Aorta (tissue), 5 donors: ENCODE measurements around the gene RSPH3. TPM values are rescaled to one million over a fixed set of nuclear protein-coding genes. Genes with fewer than 3 reads are reported as not detected.
"Not testable (repeated sequence)": the region's sequence is repeated elsewhere in the genome, so short reads cannot be mapped to it uniquely, and the experiment has no call there.

Source experiments
- ATAC-seq: fragments of 200-7000 bp; cut with Tn5 transposase; one replicate; pipeline ENCODE4 v1.9.1; 2022; ENCODE audit warnings: moderate library complexity; ENCODE audit not compliant: low FRiP score
- DNase-seq, 2 donors: peaks; one replicate each; pipeline ENCODE4 v3.0.0-alpha.2; 2020
- H3K27ac ChIP-seq, 2 donors: one replicate each; pipeline ENCODE4 v1.5.1; 2013; ENCODE audit warnings: low read length in 2 of 2, mild to moderate bottlenecking in 2 of 2, moderate library complexity in 2 of 2, control low read depth in 1 of 2, inconsistent platforms in 1 of 2, low read depth in 1 of 2
- H3K27me3 ChIP-seq, 2 donors: one replicate each; pipeline ENCODE4 v1.6.1; 2013; ENCODE audit warnings: control low read depth in 1 of 2, low read length in 1 of 2, mild to moderate bottlenecking in 1 of 2, moderate library complexity in 1 of 2; ENCODE audit not compliant: insufficient read depth in 2 of 2, control insufficient read depth in 1 of 2
- H3K36me3 ChIP-seq, 2 donors: one replicate each; pipeline ENCODE4 v1.6.1; 2013; ENCODE audit warnings: control low read depth in 1 of 2, low read length in 1 of 2, mild to moderate bottlenecking in 1 of 2; ENCODE audit not compliant: insufficient read depth in 2 of 2, control insufficient read depth in 1 of 2
- H3K4me1 ChIP-seq, 2 donors: one replicate each; pipeline ENCODE4 v1.6.1; 2013; ENCODE audit warnings: low read length in 2 of 2, control low read depth in 1 of 2, mild to moderate bottlenecking in 1 of 2, moderate library complexity in 1 of 2; ENCODE audit not compliant: insufficient read depth in 2 of 2, control insufficient read depth in 1 of 2
- H3K4me3 ChIP-seq, 2 donors: one replicate each; pipeline ENCODE4 v1.5.1; 2013; ENCODE audit warnings: low read length in 2 of 2, control low read depth in 1 of 2, mild to moderate bottlenecking in 1 of 2
- H3K9me3 ChIP-seq: one replicate; pipeline ENCODE4 v1.6.1; 2013; ENCODE audit warnings: mild to moderate bottlenecking, low read length; ENCODE audit not compliant: control insufficient read depth
- WGBS, 2 donors: extraction: QIAGEN DNeasy Blood & Tissue Kit; methylation state at CpG; one replicate each; pipeline ENCODE4 v1.1.7; 2013; 5-methylcytosine and 5-hydroxymethylcytosine counted together
- intact Hi-C, 2 donors: fragments of 100-400 bp; cut with DNase I; formaldehyde crosslinking; loops; one replicate each; pipeline versions ENCODE4 v1.14.2 to v1.15.0; 2022
- polyA plus RNA-seq, 2 donors: library from polyadenylated mRNA; stranded (reverse); fragments of 200-250 nt; gene quantifications; one replicate each; pipeline ENCODE4 v1.2.3, GENCODE V29; 2013
- total RNA-seq, 2 donors: library from RNA; stranded (reverse); fragmentation: NEBNext Ultra II Directional; extraction: Animal tissue kit (Norgen Biotek cat#: 25700); gene quantifications; one replicate each; pipeline ENCODE4 v1.2.1, GENCODE V29; 2021
- donor health status: healthy with polysubstance abuse.
- donor health status: Bipolar disorder and iron deficiency.
- donor health status: DM: no; HTN: no; CAD: no.
- donor health status: DM: no; HTN: no; CAD: no.
- donor health status: DM: yes; HTN: yes; CAD: no.

The RSPH3 gene
- total and polyA plus RNA-seq, 4 donors = 2.7 to 8.1 (median 4.7) TPM

DNA sequence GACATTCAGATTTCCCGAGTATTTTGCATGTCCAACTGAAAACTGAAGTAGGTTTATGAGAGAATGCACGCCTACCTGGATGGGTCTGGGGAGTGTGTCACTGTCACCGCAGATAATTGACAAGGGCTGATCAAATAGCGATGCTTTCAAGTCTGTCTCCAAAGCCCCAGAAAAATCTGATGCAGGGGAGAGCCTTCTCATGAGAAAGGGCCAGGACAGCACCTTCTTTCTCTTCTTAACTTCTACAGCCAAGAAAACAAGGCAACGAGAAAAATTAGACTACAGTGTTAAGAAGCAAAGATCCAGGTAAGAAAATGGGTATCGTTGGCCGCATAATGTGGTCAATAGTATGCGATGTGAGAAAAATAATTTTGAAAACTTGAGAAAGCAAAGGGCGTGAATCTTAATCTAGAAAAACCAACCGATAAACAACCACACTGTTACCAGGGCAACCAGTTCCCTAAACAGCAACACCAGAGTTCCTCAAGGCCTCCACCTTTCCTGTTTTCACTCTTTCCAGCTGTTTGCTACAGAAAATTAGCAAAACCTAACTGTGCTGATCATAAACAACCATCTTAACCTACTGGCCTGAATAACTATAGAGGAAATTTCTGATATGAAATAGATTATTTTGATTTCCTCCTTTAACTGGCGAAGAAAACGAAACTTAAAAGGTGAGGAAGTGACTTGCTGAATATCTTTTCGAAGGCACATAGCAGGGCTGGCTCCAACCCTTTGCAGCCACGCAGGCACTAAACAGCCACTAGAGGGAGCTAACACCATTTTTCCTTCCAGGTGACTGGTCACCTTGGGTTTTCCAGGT is 42.2 kb upstream of the RSPH3 start:
- Histone ChIP-seq H3K27ac (no peak overlapping the region), H3K4me3 (no peak overlapping the region), H3K27me3 (no peaks in the 10 kb centered on the region), H3K4me1 (no peaks in the 10 kb centered on the region), H3K9me3 (no peaks in the 10 kb centered on the region), H3K36me3 (no peaks in the 10 kb centered on the region)
- ATAC-seq (peak; percentile 73), DNase-seq (no peak)
- 65% methylated on average over 14 of the region's 14 CpGs for WGBS, 2 donors
- intact Hi-C loops = loop anchor here in 1 of 2 donors (10.0 kb wide), 1 partner anchor 93 kb away; no protein-coding TSS in a partner anchor

DNA sequence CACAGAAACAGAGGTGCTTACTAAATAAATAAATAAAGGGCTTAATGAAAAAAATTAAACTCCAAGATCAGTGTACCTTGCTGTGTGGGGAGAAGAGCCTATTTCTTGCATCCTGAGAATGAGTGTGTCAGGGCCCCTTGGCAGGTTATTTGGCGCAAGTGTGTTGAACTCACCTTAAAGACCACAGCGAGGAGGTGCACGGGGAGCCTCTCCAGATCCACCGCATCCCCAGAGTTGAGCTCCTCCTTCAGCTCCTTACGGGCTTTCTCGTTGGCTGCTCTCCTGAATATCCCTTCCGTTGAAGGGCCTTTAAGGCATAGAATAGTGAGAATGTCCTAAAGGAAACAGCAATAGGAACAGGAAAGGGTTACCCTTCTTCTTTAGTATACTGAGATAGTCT is 41.2 kb upstream of the RSPH3 start:
- Histone ChIP-seq H3K36me3 (no peaks in the 10 kb centered on the region), H3K4me1 (no peaks in the 10 kb centered on the region), H3K9me3 (no peaks in the 10 kb centered on the region), H3K4me3 (no peak overlapping the region), H3K27me3 (no peaks in the 10 kb centered on the region), H3K27ac (no peak overlapping the region)
- 96 to 97% methylated on average over 7 of the region's 7 CpGs for WGBS, 2 donors
- intact Hi-C loops = loop anchor here in 1 of 2 donors (10.0 kb wide), 1 partner anchor 94 kb away; no protein-coding TSS in a partner anchor
- no peak for ATAC-seq
- DNase-seq = no peak

DNA sequence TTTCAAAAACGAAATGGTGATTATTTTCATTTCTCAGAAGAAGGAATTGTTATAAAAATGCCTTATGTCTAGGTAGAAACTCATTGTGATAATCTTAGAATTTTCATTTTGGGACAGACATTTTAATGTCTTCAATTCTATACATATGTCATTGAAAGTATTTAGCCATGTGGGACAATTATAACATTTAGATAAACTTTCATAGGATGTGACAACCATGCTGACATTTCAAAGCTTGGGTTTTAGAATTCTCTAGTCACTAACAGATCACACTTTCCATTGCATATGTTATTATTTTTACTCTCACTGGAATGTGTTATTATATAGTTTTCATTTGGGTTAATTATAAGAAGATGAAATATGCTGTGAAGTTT is 39.9 kb upstream of the RSPH3 start:
- H3K36me3 ChIP-seq = no peaks in the 10 kb centered on the region
- H3K9me3 ChIP-seq = no peaks in the 10 kb centered on the region
- ATAC-seq (no peak), DNase-seq (no peak)
- H3K27me3 ChIP-seq = no peaks in the 10 kb centered on the region
- H3K27ac ChIP-seq = no peak overlapping the region
- no peak overlapping the region for H3K4me3 ChIP-seq
- intact Hi-C loops = loop anchor here in 1 of 2 donors (10.0 kb wide), 1 partner anchor 95 kb away; no protein-coding TSS in a partner anchor
- H3K4me1 ChIP-seq = no peaks in the 10 kb centered on the region
- 86 to 88% methylated on average over 1 of the region's 1 CpG for WGBS, 2 donors

DNA sequence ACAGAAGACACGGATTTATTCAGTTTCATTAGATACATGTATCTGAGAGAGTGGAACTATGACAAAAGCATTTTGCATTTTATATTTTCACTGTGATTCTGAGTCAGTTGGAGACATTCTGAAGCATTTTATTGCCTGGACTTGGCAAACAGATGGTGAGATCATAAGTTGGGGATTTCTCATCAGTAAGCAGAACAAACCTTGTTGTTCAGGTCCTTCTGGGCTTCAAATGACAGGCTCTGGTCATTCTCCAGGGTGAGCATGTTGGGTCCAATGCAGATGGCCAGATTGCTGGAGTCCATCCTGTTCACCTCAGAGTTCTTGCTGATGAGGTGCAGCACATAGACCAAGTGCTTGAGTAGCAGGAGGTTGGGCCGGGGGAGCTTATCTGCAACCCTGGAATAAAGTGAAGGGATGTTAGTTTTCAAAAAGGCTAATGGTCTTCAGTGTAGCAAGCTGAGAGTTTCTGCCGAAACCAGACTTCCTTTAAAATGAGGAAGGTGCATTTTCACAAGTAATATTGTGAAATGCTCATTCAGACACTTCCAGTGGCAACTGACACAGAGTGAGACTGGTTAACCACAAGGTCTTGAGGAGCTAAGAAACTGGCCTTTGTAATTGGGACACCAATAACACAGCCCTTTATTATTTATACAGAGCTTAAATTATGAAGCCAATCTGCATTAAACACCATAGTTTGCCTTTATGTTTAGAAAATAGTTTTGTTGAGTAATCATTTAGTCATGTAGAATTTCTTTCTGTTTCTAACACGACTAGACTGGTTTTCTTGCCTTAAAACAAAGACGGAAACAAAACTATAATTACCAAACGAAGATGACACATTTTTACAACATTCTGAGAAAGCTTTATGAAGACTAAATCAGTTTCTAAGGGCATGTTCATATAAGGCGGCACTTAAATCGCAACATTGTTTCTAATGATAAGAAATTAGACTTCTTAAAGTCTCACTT is 39.2 kb upstream of the RSPH3 start:
- Histone ChIP-seq H3K9me3 (no peaks in the 10 kb centered on the region), H3K36me3 (no peaks in the 10 kb centered on the region), H3K27me3 (no peaks in the 10 kb centered on the region), H3K4me1 (no peaks in the 10 kb centered on the region), H3K27ac (no peak overlapping the region), H3K4me3 (no peak overlapping the region)
- intact Hi-C loops = no loop called here
- ATAC-seq (peak; percentile 23), DNase-seq (no peak)
- WGBS, 2 donors = 81 to 86% methylated on average over 8 of the region's 8 CpGs

DNA sequence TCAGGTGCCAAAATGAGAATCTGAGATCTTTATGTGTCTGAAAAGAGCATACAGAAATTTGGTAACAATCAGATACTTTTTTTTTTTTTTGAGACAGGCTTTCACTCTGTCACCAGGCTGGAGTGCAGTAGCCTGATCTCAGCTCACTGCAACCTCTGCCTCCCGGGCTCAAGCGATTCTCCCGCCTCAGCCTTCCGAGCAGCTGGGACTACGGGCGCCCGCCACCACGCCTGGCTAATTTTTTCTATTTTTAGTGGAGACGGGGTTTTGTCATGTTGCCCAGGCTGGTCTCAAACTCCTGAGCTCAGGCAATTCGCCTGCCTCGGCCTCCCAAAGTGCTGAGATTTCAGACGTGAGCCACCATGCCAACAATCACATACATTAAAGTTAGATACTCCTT is 38.3 kb upstream of the RSPH3 start:
- H3K27me3 ChIP-seq, intact Hi-C loops, H3K4me1 ChIP-seq, H3K4me3 ChIP-seq, H3K36me3 ChIP-seq, H3K27ac ChIP-seq, H3K9me3 ChIP-seq, ATAC-seq: not testable (repeated sequence)
- WGBS, 2 donors = 9 to 13% methylated on average over 12 of the region's 12 CpGs
- peak in 1 of 2 donors; percentile 68 for DNase-seq

DNA sequence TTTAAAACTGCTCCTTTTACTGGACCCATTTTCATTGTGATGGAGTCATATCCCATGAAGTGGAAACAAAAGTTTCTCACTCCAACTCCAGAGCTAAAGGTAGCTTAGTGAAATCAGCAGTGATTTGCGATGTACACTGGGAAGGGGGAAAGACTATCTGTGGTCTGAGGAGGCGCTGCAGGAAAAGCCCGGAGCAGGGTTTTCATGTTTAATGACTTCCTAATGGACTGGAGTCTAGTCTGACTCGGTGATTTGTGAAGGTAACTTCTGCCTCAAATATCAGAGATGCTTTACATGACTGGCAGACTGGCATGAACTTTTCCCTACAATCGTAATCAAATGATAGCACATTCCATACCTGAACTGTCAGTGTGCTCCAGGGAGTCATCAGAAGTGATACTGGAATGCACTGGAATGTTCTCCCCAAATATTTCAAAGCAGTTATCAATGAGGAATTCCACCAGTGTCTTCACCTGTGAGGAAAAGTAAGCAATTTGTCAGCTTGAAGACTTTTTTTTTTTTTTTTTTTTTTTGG is 37.8 kb upstream of the RSPH3 start:
- WGBS, 2 donors = 73% methylated on average over 5 of the region's 5 CpGs
- Histone ChIP-seq H3K4me1 (no peaks in the 10 kb centered on the region), H3K36me3 (no peaks in the 10 kb centered on the region), H3K4me3 (no peak overlapping the region), H3K27ac (no peak overlapping the region), H3K9me3 (no peaks in the 10 kb centered on the region), H3K27me3 (no peaks in the 10 kb centered on the region)
- intact Hi-C loops = no loop called here
- no peak for ATAC-seq
- no peak for DNase-seq

DNA sequence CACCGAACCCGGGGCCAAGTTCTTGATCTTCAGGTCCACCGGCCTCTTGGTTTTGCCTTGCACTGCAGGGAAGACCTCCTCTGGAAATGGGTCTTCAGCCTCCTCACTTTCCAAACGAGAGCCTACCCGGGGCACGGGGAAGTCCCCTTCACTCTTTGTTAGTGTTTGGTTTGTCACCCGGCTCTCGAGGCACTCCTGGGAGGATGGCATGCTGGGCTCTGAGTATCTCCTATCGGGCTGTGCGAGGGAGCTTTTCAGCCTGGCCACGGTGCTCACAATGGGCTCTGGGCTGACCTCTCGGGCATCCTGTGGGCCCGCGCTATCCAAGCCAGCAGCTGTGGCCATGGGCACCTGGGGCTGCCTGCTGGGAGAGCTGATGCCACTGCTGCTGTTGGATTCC is 36.7 kb upstream of the RSPH3 start:
- no peak overlapping the region for H3K27ac ChIP-seq
- intact Hi-C loops = no loop called here
- no peak for DNase-seq
- H3K4me1 ChIP-seq = no peaks in the 10 kb centered on the region
- ATAC-seq = no peak
- WGBS, 2 donors = 91 to 92% methylated on average over 14 of the region's 14 CpGs
- no peaks in the 10 kb centered on the region for H3K36me3 ChIP-seq
- no peaks in the 10 kb centered on the region for H3K27me3 ChIP-seq
- H3K4me3 ChIP-seq = no peak overlapping the region
- no peaks in the 10 kb centered on the region for H3K9me3 ChIP-seq

DNA sequence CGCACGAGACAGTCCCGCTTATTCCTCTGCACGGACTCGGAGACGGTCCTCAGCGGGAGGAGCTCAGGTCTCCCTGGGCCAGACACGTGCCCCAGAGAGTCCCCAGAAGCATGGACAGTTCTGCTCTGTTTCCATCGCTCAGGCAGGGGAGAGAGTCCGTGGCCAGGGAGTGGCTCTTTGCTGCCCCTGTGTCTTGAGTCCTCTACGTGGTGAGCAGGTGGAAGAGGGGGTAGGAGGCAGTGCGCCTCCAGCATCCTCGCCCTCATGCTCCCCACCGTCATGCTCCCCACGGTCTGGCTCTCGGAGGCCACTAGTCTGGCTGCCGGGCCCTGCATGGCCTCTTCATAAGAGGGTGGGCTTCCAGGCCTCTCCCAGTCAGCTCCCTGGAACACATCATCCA is 35.9 kb upstream of the RSPH3 start:
- 87 to 89% methylated on average over 17 of the region's 17 CpGs for WGBS, 2 donors
- Histone ChIP-seq H3K9me3 (no peaks in the 10 kb centered on the region), H3K27ac (no peak overlapping the region), H3K27me3 (no peaks in the 10 kb centered on the region), H3K36me3 (no peaks in the 10 kb centered on the region), H3K4me3 (no peak overlapping the region), H3K4me1 (no peaks in the 10 kb centered on the region)
- peak; percentile 27 for ATAC-seq
- no peak for DNase-seq
- intact Hi-C loops = no loop called here
